Thoracic aorta (tissue), 2 donors: ENCODE results near the gene PTCH2. TPM values are rescaled to one million over a fixed set of nuclear protein-coding genes. Genes with fewer than 3 reads are reported as not detected.

Experiments used
- ATAC-seq: fragments of 150-250 bp; one replicate; pipeline ENCODE4 v1.8.0; 2017; ENCODE audit warnings: low read depth; ENCODE audit not compliant: insufficient number of reproducible peaks, low FRiP score
- DNase-seq: peaks from one replicate; pipeline ENCODE4 v3.0.0-alpha.2; 2020; ENCODE audit warnings: low spot score
- H3K27ac ChIP-seq, 2 donors: fragments of 200-600 bp; sonication (generic); 1 replicate in 1 of 2; 2 replicates in 1 of 2; pipeline ENCODE4 v1.5.1; 2016; ENCODE audit warnings: mild to moderate bottlenecking in 2 of 2, moderate library complexity in 2 of 2
- H3K27me3 ChIP-seq: fragments of 200-600 bp; sonication (generic); replicated peaks from 2 replicates; pipeline ENCODE4 v1.6.0; 2016; ENCODE audit warnings: mild to moderate bottlenecking; ENCODE audit not compliant: insufficient read depth
- H3K36me3 ChIP-seq: fragments of 200-600 bp; sonication (generic); one replicate; pipeline ENCODE4 v1.5.1; 2016
- H3K4me1 ChIP-seq, 2 donors: fragments of 200-600 bp; sonication (generic); 1 replicate in 1 of 2; 2 replicates in 1 of 2; pipeline versions ENCODE4 v1.5.1 to v1.6.0; 2016; ENCODE audit warnings: low read depth in 2 of 2, mild to moderate bottlenecking in 1 of 2; ENCODE audit not compliant: control insufficient read depth in 1 of 2
- H3K4me3 ChIP-seq: fragments of 200-600 bp; sonication (generic); 2 replicates; pipeline ENCODE4 v1.5.1; 2016; ENCODE audit warnings: mild to moderate bottlenecking
- H3K9me3 ChIP-seq: fragments of 200-600 bp; sonication (generic); 2 replicates; pipeline ENCODE4 v1.5.1; 2016
- CTCF ChIP-seq: fragments of 200-600 bp; sonication (generic); IDR thresholded peaks from one replicate; pipeline ENCODE4 v1.5.1; 2019; ENCODE audit warnings: antibody characterized with exemption
- total RNA-seq, 2 donors: library from RNA; depleted of rRNA; stranded (reverse); fragments of >200 nt; gene quantifications; one replicate each; pipeline versions ENCODE4 v1.1.0 to v1.2.3, GENCODE V29; 2016

Gene PTCH2
- total RNA-seq, 2 donors from 2014 or later: 0.95 to 1.3 TPM

DNA sequence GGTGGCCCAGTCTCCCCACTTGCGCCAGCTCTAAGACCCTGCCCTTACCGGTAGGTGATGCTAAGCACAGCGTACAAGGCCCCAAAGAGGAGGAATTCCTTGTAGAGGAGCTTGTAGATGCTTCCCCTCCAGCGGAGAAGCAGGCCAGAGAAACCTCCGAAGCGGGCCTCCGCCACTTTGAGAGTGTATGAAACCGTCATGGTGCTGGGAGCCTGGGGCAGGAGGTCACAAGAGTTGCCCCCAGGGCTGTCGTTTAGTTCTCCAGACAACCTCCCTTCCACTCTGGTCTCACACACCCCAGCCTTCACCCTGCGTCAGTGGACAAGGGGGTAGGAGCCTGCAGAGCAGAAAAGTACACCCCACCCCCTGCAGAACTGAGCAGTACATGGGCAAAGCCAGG, 55.5 kb downstream of the PTCH2 start:
- Histone ChIP-seq H3K9me3 (no peaks in the 10 kb centered on the region), H3K27ac (no peak overlapping the region), H3K27me3 (no peaks in the 10 kb centered on the region), H3K4me1 (peaks cover 12 to 30% of the 10 kb centered on the region in 2 donors), H3K4me3 (no peak overlapping the region), H3K36me3 (no peaks in the 10 kb centered on the region)
- DNase-seq (no peak), ATAC-seq (no peak)
- no peak for TF ChIP-seq CTCF

- TF ChIP-seq CTCF: no peak
- ATAC-seq: no peak
- Histone ChIP-seq H3K4me3 (peak overlapping the region; percentile 78), H3K27ac (peak overlapping the region; percentile 74 to 82), H3K4me1 (peaks cover 12 to 30% of the 10 kb centered on the region in 2 donors), H3K9me3 (no peaks in the 10 kb centered on the region), H3K36me3 (no peaks in the 10 kb centered on the region), H3K27me3 (no peaks in the 10 kb centered on the region)
- no peak for DNase-seq
Observed at GRCh38 chr1:44786841-44787426, 56.1 kb downstream of the PTCH2 start.

DNA sequence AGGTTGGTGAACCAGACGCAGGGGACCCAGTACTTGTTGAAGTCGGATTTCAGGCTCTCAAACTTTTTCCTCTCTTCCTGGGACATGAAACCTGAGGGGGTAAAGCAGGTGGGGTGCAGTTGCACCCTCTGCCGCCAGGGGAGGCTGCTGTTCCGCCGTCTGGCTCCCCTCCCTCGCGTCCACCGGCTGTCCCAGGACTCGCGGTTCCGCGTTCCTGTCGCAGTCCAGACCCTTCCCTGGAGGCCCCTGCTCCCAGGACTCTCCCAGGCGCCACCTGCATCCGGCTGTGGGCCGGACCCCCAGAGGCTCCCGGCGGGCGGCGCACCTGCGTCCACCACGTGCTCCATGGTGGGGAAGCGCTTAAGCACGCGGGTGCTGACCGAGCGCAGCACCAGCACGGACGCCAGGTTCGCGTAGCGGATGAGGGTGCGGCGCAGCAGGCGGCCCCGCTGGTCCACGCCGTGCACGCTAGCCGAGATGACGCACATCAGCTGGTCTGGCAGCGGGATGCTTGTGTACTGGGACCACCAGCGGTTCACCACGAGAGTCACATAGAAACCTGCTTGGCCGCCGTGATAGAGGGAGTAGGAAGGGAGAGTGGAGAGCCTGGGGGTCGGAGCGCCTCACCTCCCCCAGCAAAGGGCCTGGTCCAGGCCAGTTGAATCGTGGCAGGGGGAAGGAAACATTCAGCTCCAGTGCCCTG, 56.8 kb downstream of the PTCH2 start:
- ATAC-seq (peak; percentile 63), DNase-seq (no peak)
- peak; percentile 100 for TF ChIP-seq CTCF
- no peaks in the 10 kb centered on the region for H3K36me3 ChIP-seq
- H3K27ac ChIP-seq: peak overlapping the region; percentile 74 to 82
- H3K9me3 ChIP-seq: no peaks in the 10 kb centered on the region
- no peaks in the 10 kb centered on the region for H3K27me3 ChIP-seq
- H3K4me3 ChIP-seq: peak overlapping the region; percentile 78
- H3K4me1 ChIP-seq: peaks cover 12 to 30% of the 10 kb centered on the region in 2 donors

- Histone ChIP-seq H3K9me3 (no peaks in the 10 kb centered on the region), H3K27me3 (no peaks in the 10 kb centered on the region), H3K36me3 (no peaks in the 10 kb centered on the region), H3K4me3 (peak overlapping the region; percentile 78), H3K4me1 (peaks cover 12 to 30% of the 10 kb centered on the region in 2 donors), H3K27ac (peak overlapping the region; percentile 74 to 82)
- no peak for DNase-seq
- no peak for ATAC-seq
- no peak for TF ChIP-seq CTCF
Observed at GRCh38 chr1:44785501-44786137, 57.4 kb downstream of the PTCH2 start.

- DNase-seq (no peak), ATAC-seq (no peak)
- Histone ChIP-seq H3K4me3 (no peak overlapping the region), H3K27me3 (no peaks in the 10 kb centered on the region), H3K27ac (peak overlapping the region in 1 of 2 donors; percentile 28), H3K36me3 (peaks cover 3% of the 10 kb centered on the region), H3K4me1 (peaks cover 12 to 30% of the 10 kb centered on the region in 2 donors), H3K9me3 (no peaks in the 10 kb centered on the region)
- TF ChIP-seq CTCF: no peak
Observed at GRCh38 chr1:44785029-44785380, 58.0 kb downstream of the PTCH2 start.
